B cell (primary cell): ENCODE measurements around the gene IL22RA1. TPM values are rescaled to one million over a fixed set of nuclear protein-coding genes. Genes with fewer than 3 reads are reported as not detected.
A peak's percentile ranks its signal among the peaks of the same experiment; 100 is the strongest.

Source experiments
- ATAC-seq: fragments of 200-7000 bp; cut with Tn5 transposase; one replicate; pipeline ENCODE4 v1.10.0; 2021; ENCODE audit warnings: low read depth, mild to moderate bottlenecking, moderate number of reproducible peaks, moderate library complexity
- CTCF ChIA-PET: fragments of 350-600 bp; sonication (Branson Sonifier 250); formaldehyde crosslinking; loops from one replicate; lab custom pipeline; 2021; ENCODE audit warnings: antibody characterized with exemption, inconsistent platforms; lab: Charles Lee
- POLR2A ChIA-PET: fragments of 350-600 bp; sonication (Branson Sonifier 250); formaldehyde crosslinking; loops from one replicate; lab custom pipeline; 2021; ENCODE audit warnings: antibody characterized with exemption; lab: Charles Lee
- DNase-seq: peaks from one replicate; pipeline ENCODE4 v3.0.0; 2013
- H2AFZ ChIP-seq: 2 replicates; pipeline ENCODE4 v1.6.1; 2012; ENCODE audit warnings: mild to moderate bottlenecking, low read depth, low read length; ENCODE audit not compliant: insufficient read depth, poor library complexity, severe bottlenecking
- H3K27ac ChIP-seq, 2 donors: 1 replicate in 1 of 2; 2 replicates in 1 of 2; pipeline ENCODE4 v1.5.1; 2012 to 2013; ENCODE audit warnings: low read length in 2 of 2, mild to moderate bottlenecking in 2 of 2, moderate library complexity in 1 of 2
- H3K27me3 ChIP-seq, 4 experiments: fragments of 200-600 bp in 1 of 4; sonication (generic) in 1 of 4; replicated peaks in 1 of 4; 1 replicate in 2 of 4; 2 replicates in 2 of 4; pipeline versions ENCODE4 v1.6.1 to v1.7.0; 2013 to 2016; ENCODE audit warnings: low read length in 3 of 4, mild to moderate bottlenecking in 2 of 4, mixed read lengths in 1 of 4, moderate library complexity in 1 of 4; ENCODE audit not compliant: insufficient read depth in 4 of 4, control insufficient read depth in 3 of 4; ENCODE audit errors: control extremely low read depth in 1 of 4
- H3K36me3 ChIP-seq, 2 experiments: replicated peaks in 1 of 2; 1 replicate in 1 of 2; 2 replicates in 1 of 2; pipeline versions ENCODE4 v1.6.1 to v1.7.1; 2013; ENCODE audit warnings: low read length in 1 of 2; ENCODE audit not compliant: insufficient read depth in 2 of 2, control insufficient read depth in 1 of 2; ENCODE audit errors: control extremely low read depth in 1 of 2, extremely low read depth in 1 of 2
- H3K4me1 ChIP-seq, 2 donors: fragments of 200-600 bp in 1 of 2; sonication (generic) in 1 of 2; 1 replicate in 1 of 2; 2 replicates in 1 of 2; pipeline versions ENCODE4 v1.5.1 to v1.6.1; 2013 to 2017; ENCODE audit warnings: low read length in 2 of 2; ENCODE audit not compliant: control insufficient read depth in 2 of 2, insufficient read depth in 2 of 2
- H3K4me2 ChIP-seq: replicated peaks from 2 replicates; pipeline ENCODE3; 2012; ENCODE audit warnings: mild to moderate bottlenecking, low read depth, low read length; ENCODE audit not compliant: poor library complexity, severe bottlenecking
- H3K4me3 ChIP-seq, 5 experiments: fragments of 200-600 bp in 1 of 5; sonication (generic) in 1 of 5; 1 replicate in 3 of 5; 2 replicates in 2 of 5; pipeline versions ENCODE4 v1.5.1 to v1.7.0; 2011 to 2016; ENCODE audit warnings: low read length in 4 of 5, mild to moderate bottlenecking in 4 of 5, low read depth in 2 of 5, control low read depth in 1 of 5, moderate library complexity in 1 of 5; ENCODE audit not compliant: insufficient read depth in 1 of 5; ENCODE audit errors: control extremely low read depth in 1 of 5, extremely low read depth in 1 of 5
- H3K79me2 ChIP-seq: fragments of 200-600 bp; sonication (generic); one replicate; pipeline ENCODE4 v1.6.0; 2016; ENCODE audit warnings: low read length; ENCODE audit not compliant: control insufficient read depth, insufficient read depth
- H3K9ac ChIP-seq: fragments of 200-600 bp; sonication (generic); 2 replicates; pipeline ENCODE4 v1.6.1; 2017; ENCODE audit warnings: mild to moderate bottlenecking, low read length, moderate library complexity
- H3K9me3 ChIP-seq, 3 donors: one replicate each; pipeline versions ENCODE4 v1.6.1 to v1.7.1; 2013; ENCODE audit warnings: low read length in 2 of 3; ENCODE audit not compliant: control insufficient read depth in 2 of 3, insufficient read depth in 1 of 3; ENCODE audit errors: control extremely low read depth in 1 of 3
- H4K20me1 ChIP-seq: 2 replicates; pipeline ENCODE4 v1.6.0; 2012; ENCODE audit warnings: mild to moderate bottlenecking, low read length; ENCODE audit not compliant: insufficient read depth, control insufficient read depth, poor library complexity, severe bottlenecking
- H3K27ac Mint-ChIP-seq: one replicate; pipeline ENCODE4 v1.8.0; 2021; ENCODE audit warnings: mixed read lengths
- H3K27me3 Mint-ChIP-seq: one replicate; pipeline ENCODE4 v1.8.0; 2021; ENCODE audit warnings: mixed read lengths
- H3K4me1 Mint-ChIP-seq: one replicate; pipeline ENCODE4 v1.8.0; 2021; ENCODE audit warnings: mixed read lengths
- H3K4me3 Mint-ChIP-seq: one replicate; pipeline ENCODE4 v1.8.0; 2021; ENCODE audit warnings: mixed read lengths
- H3K9me3 Mint-ChIP-seq: one replicate; pipeline ENCODE4 v1.8.0; 2022; ENCODE audit warnings: mixed read lengths; ENCODE audit not compliant: insufficient read depth
- CTCF ChIP-seq: fragments of 200-600 bp; IDR thresholded peaks from one replicate; pipeline ENCODE4 v1.8.0; 2022; ENCODE audit warnings: antibody characterized with exemption, mild to moderate bottlenecking
- EZH2 ChIP-seq: IDR thresholded peaks from 2 replicates; pipeline ENCODE4 v1.6.1; 2012; ENCODE audit warnings: borderline replicate concordance, low read depth, mild to moderate bottlenecking, moderate library complexity, low read length; ENCODE audit not compliant: insufficient read depth, poor library complexity, severe bottlenecking
- WGBS: methylation state at CpG from one replicate; pipeline ENCODE4 v1.1.5; 2013; ENCODE audit warnings: missing lambda C conversion rate; ENCODE audit not compliant: insufficient coverage; 5-methylcytosine and 5-hydroxymethylcytosine counted together
- intact Hi-C: fragments of 100-400 bp; cut with micrococcal nuclease; formaldehyde crosslinking; loops from one replicate; pipeline ENCODE4 v1.10.0; 2022
- polyA plus RNA-seq: library from polyadenylated mRNA; depleted of rRNA; stranded (reverse); fragments of >200 nt; gene quantifications from 2 replicates; pipeline ENCODE4 v1.2.3, GENCODE V29; 2012
- total RNA-seq, 2 donors: library from RNA; stranded (reverse); fragments of 120-200 nt in 1 of 2; gene quantifications; 1 replicate in 1 of 2; 2 replicates in 1 of 2; pipeline versions ENCODE4 v1.2.3 to v1.2.4, GENCODE V29; 2013 to 2022

Gene IL22RA1
- total and polyA plus RNA-seq, 2 donors (not counting 1 experiment from before 2014, with no cell fraction given), result 0.10 TPM

GRCh38 chr1:24070821-24071393, 72.0 kb downstream of the IL22RA1 start:
- peak overlapping the region; percentile 33 for H3K4me2 ChIP-seq
- no peaks in the 10 kb centered on the region for H3K79me2 ChIP-seq
- 25% methylated on average over 10 of the region's 15 CpGs for WGBS
- H4K20me1 ChIP-seq, result no peaks in the 10 kb centered on the region
- Mint-ChIP-seq H3K9me3 (no peaks in the 10 kb centered on the region), H3K4me3 (no peak overlapping the region), H3K27ac (no peak overlapping the region), H3K27me3 (peaks cover 8% of the 10 kb centered on the region), H3K4me1 (peaks cover 4% of the 10 kb centered on the region)
- intact Hi-C loops, result loop anchor here (1.0 to 2.0 kb wide), 3 partner anchors 80 to 516 kb away; no protein-coding TSS in a partner anchor
- H3K27ac ChIP-seq, result no peak overlapping the region
- H3K27me3 ChIP-seq, result peaks cover 0 to 4% (median 1%) of the 10 kb centered on the region in 4 experiments
- ATAC-seq, result peak; percentile 88
- peak; percentile 82 for DNase-seq
- no peak overlapping the region for H3K9ac ChIP-seq
- H2AFZ ChIP-seq, result peak overlapping the region; percentile 58
- ChIA-PET POLR2A (no interaction called here), CTCF (interaction anchor here (0.6 to 5.0 kb wide), 27 partner anchors 9 to 764 kb away, joined by 3 to 60 read pairs (median 3); no protein-coding TSS in a partner anchor)
- peak; percentile 93 for TF ChIP-seq CTCF
- TF ChIP-seq EZH2, result no peak
- H3K9me3 ChIP-seq, result no peaks in the 10 kb centered on the region
- H3K4me3 ChIP-seq, result no peak overlapping the region
- H3K4me1 ChIP-seq, result peaks cover 0 to 3% of the 10 kb centered on the region in 2 donors
- H3K36me3 ChIP-seq, result no peaks in the 10 kb centered on the region

GRCh38 chr1:24069817-24070216, 73.1 kb downstream of the IL22RA1 start:
- Mint-ChIP-seq H3K27me3 (peaks cover 8% of the 10 kb centered on the region), H3K4me3 (no peak overlapping the region), H3K4me1 (peaks cover 4% of the 10 kb centered on the region), H3K27ac (no peak overlapping the region), H3K9me3 (no peaks in the 10 kb centered on the region)
- Histone ChIP-seq H3K27me3 (peaks cover 0 to 4% (median 1%) of the 10 kb centered on the region in 4 experiments), H3K36me3 (no peaks in the 10 kb centered on the region), H3K79me2 (no peaks in the 10 kb centered on the region), H3K4me1 (peaks cover 0 to 3% of the 10 kb centered on the region in 2 donors), H3K4me2 (no peak overlapping the region), H3K9me3 (no peaks in the 10 kb centered on the region), H3K4me3 (no peak overlapping the region), H3K27ac (no peak overlapping the region), H2AFZ (no peak overlapping the region), H3K9ac (no peak overlapping the region), H4K20me1 (no peaks in the 10 kb centered on the region)
- ChIA-PET CTCF (interaction anchor here (1.0 to 5.0 kb wide), 7 partner anchors 10 to 517 kb away, joined by 3 to 60 read pairs (median 5); partner anchors contain the start of gene NIPAL3), POLR2A (no interaction called here)
- no peak for DNase-seq
- no peak for ATAC-seq
- intact Hi-C loops, result loop anchor here (2.0 kb wide), 2 partner anchors 81 to 517 kb away; no protein-coding TSS in a partner anchor
- WGBS, result 87% methylated on average over 4 of the region's 7 CpGs
- no peak for TF ChIP-seq CTCF
- TF ChIP-seq EZH2, result no peak
